GM10266 (cell line): ENCODE data around the gene TMEM225B.
"Not testable (repeated sequence)": the region's sequence is repeated elsewhere in the genome, so short reads cannot be mapped to it uniquely, and the experiment has no call there.

Experiments used
- DNase-seq: peaks from one replicate; pipeline ENCODE4 v3.0.0; 2012; ENCODE audit errors: extremely low spot score
- CTCF ChIP-seq: IDR thresholded peaks from 2 replicates; pipeline ENCODE4 v1.5.1; 2012; ENCODE audit warnings: mild to moderate bottlenecking, low read depth; ENCODE audit not compliant: control insufficient read depth, insufficient read depth; ENCODE audit errors: missing control alignments

TMEM225B gene

GRCh38 chr7:99651290-99651689 lies 53.2 kb downstream of the TMEM225B start:
- no peak for TF ChIP-seq CTCF
- DNase-seq: no peak

GRCh38 chr7:99652671-99653070 lies 54.6 kb downstream of the TMEM225B start:
- no peak for TF ChIP-seq CTCF
- no peak for DNase-seq

- DNase-seq: not testable (repeated sequence)
Observed at GRCh38 chr7:99653269-99653668, 55.2 kb downstream of the TMEM225B start.

GRCh38 chr7:99653754-99654153 lies 55.7 kb downstream of the TMEM225B start:
- no peak for DNase-seq
- no peak for TF ChIP-seq CTCF

GRCh38 chr7:99654626-99655025 lies 56.6 kb downstream of the TMEM225B start:
- DNase-seq: not testable (repeated sequence)

GRCh38 chr7:99657879-99658278 lies 59.8 kb downstream of the TMEM225B start:
- DNase-seq: not testable (repeated sequence)
